Natural killer cell treated with Interleukin-12 subunit alpha and Interleukin-12 subunit beta and Interleukin-15 and Interleukin-18, amount 100 ng/mL, for 72 hours (primary cell): Measurements from ENCODE around the gene COX8C. TPM values are rescaled to one million over a fixed set of nuclear protein-coding genes. Genes with fewer than 3 reads are reported as not detected.

Experiments used
- ATAC-seq, 2 donors: fragments of 150-1000 bp; cut with Tn5 transposase in 1 of 2; sonication (Bioruptor Pico), chemical (Tn5 transposase) in 1 of 2; 2 replicates each; pipeline ENCODE4 v1.10.0; 2021
- DNase-seq: peaks from one replicate; pipeline ENCODE4 v3.0.0; 2022; ENCODE audit warnings: low spot score
- H3K27ac Mint-ChIP-seq, 2 donors: 1 replicate in 1 of 2; 2 replicates in 1 of 2; pipeline ENCODE4 v1.8.0; 2022; ENCODE audit warnings: mixed read lengths in 2 of 2, mild to moderate bottlenecking in 1 of 2, moderate library complexity in 1 of 2
- H3K27me3 Mint-ChIP-seq, 2 donors: 1 replicate in 1 of 2; 2 replicates in 1 of 2; pipeline ENCODE4 v1.8.0; 2022; ENCODE audit warnings: mixed read lengths in 2 of 2
- H3K36me3 Mint-ChIP-seq: one replicate; pipeline ENCODE4 v1.8.0; 2022; ENCODE audit warnings: mixed read lengths
- H3K4me1 Mint-ChIP-seq, 2 donors: 1 replicate in 1 of 2; 2 replicates in 1 of 2; pipeline ENCODE4 v1.8.0; 2022; ENCODE audit warnings: low read depth in 2 of 2, mixed read lengths in 2 of 2, mild to moderate bottlenecking in 1 of 2
- H3K4me3 Mint-ChIP-seq: one replicate; pipeline ENCODE4 v1.8.0; 2022; ENCODE audit warnings: mixed read lengths
- H3K9me3 Mint-ChIP-seq: 2 replicates; pipeline ENCODE4 v1.8.0; 2022; ENCODE audit warnings: mixed read lengths
- total RNA-seq, 2 donors: library from RNA; stranded (reverse); gene quantifications; one replicate each; pipeline ENCODE4 v1.2.3, GENCODE V29; 2022

COX8C gene
- total RNA-seq, 2 donors from 2014 or later = not detected

DNA sequence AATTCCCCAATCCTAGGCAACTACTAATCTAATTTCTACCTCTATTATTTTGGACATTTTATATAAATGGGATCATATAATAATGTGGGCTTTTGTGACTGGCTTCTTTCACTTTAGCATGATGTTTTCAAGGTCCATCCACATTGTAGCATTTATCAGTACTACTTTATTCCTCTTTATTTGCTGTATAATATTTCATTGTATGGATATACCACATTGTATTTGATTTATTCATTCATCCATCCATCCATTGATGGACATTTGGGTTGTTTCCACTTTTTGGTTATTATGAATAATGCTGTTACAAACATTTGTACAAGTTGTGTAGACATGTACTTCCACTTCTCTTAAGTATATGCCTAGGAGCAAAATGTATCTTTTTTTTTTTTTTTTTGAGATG lies 31.4 kb upstream of the COX8C start:
- DNase-seq (no peak), ATAC-seq (no peak)
- Mint-ChIP-seq H3K27me3 (no peaks in the 10 kb centered on the region), H3K9me3 (no peaks in the 10 kb centered on the region), H3K27ac (no peak overlapping the region), H3K4me1 (peaks cover 31 to 41% of the 10 kb centered on the region in 2 donors), H3K36me3 (no peaks in the 10 kb centered on the region), H3K4me3 (no peak overlapping the region)

- Mint-ChIP-seq H3K27me3 (no peaks in the 10 kb centered on the region), H3K36me3 (no peaks in the 10 kb centered on the region), H3K4me1 (peaks cover 31 to 45% of the 10 kb centered on the region in 2 donors), H3K4me3 (no peak overlapping the region), H3K9me3 (no peaks in the 10 kb centered on the region), H3K27ac (no peak overlapping the region)
- no peak for DNase-seq
- ATAC-seq = no peak
Measured at GRCh38 chr14:93316716-93317115, 30.3 kb upstream of the COX8C start.

DNA sequence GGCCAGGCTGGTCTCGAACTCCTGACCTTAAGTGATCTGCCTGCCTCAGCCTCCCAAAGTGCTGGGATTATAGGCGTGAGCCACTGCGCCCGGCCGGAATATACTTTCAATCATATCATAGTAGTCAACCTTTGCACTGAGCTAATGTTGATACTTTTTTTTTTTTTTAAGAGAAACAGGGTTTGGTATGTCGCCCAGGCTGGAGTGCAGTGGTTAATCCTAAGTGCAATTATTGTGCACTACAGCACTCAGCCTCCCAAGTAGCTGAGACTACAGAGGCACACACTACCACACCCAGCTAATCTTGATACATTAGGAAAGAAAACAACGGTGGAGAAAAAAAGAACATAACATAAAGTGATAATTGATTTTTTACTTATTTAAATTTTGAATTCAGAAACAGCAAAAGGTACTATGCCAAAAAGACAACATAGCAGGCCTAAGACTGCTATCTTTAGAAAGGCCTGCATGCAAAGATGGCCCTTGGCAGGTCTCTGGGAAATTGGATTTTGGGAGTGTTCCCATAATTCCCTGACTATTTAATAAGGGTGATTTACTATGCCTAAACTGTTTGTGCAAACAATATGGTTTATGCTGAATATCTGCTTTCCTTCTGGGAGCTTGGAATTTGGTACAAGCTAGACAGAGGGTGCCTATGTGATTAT lies 29.6 kb upstream of the COX8C start:
- H3K27ac Mint-ChIP-seq = no peak overlapping the region
- no peaks in the 10 kb centered on the region for H3K9me3 Mint-ChIP-seq
- ATAC-seq (no peak), DNase-seq (no peak)
- peaks cover 31 to 38% of the 10 kb centered on the region in 2 donors for H3K4me1 Mint-ChIP-seq
- H3K4me3 Mint-ChIP-seq = no peak overlapping the region
- no peaks in the 10 kb centered on the region for H3K36me3 Mint-ChIP-seq
- H3K27me3 Mint-ChIP-seq = no peaks in the 10 kb centered on the region

- H3K27me3 Mint-ChIP-seq = no peaks in the 10 kb centered on the region
- no peaks in the 10 kb centered on the region for H3K36me3 Mint-ChIP-seq
- DNase-seq (no peak), ATAC-seq (no peak)
- no peaks in the 10 kb centered on the region for H3K9me3 Mint-ChIP-seq
- no peak overlapping the region for H3K4me3 Mint-ChIP-seq
- peaks cover 31 to 38% of the 10 kb centered on the region in 2 donors for H3K4me1 Mint-ChIP-seq
- H3K27ac Mint-ChIP-seq = peak overlapping the region; percentile 13 to 40
Measured at GRCh38 chr14:93317875-93318807, 28.8 kb upstream of the COX8C start.

DNA sequence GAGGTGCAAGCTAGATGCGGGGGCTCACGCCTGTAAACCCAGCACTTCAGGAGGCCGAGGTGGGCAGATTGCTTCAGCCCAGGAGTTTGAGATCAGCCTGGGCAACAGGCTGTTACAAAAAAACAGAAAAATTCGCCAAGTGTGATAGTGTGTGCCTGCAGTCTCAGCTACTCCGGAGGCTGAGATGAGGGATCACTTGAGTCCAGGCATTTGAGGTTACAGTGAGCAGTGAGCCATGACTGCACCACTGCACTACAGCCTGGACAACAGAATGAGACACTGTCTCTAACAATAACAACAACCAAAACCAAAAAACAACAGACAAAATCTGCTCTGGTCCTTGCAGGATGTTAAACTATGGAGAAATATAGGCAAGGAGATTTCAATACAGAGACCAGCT lies 28.1 kb upstream of the COX8C start:
- H3K4me1 Mint-ChIP-seq = peaks cover 34 to 46% of the 10 kb centered on the region in 2 donors
- DNase-seq (no peak), ATAC-seq (no peak)
- no peaks in the 10 kb centered on the region for H3K9me3 Mint-ChIP-seq
- H3K27ac Mint-ChIP-seq = peak overlapping the region; percentile 4 to 13
- H3K36me3 Mint-ChIP-seq = no peaks in the 10 kb centered on the region
- H3K27me3 Mint-ChIP-seq = no peaks in the 10 kb centered on the region
- no peak overlapping the region for H3K4me3 Mint-ChIP-seq

GRCh38 chr14:93319494-93319893 lies 27.5 kb upstream of the COX8C start:
- Mint-ChIP-seq H3K36me3 (peaks cover 1% of the 10 kb centered on the region), H3K9me3 (no peaks in the 10 kb centered on the region), H3K4me3 (peak overlapping the region; percentile 1), H3K4me1 (peaks cover 36 to 47% of the 10 kb centered on the region in 2 donors), H3K27me3 (no peaks in the 10 kb centered on the region), H3K27ac (peak overlapping the region; percentile 4 to 22)
- ATAC-seq (no peak), DNase-seq (no peak)

- no peak for DNase-seq
- Mint-ChIP-seq H3K9me3 (no peaks in the 10 kb centered on the region), H3K27me3 (no peaks in the 10 kb centered on the region), H3K4me3 (peak overlapping the region; percentile 1), H3K4me1 (peaks cover 40 to 51% of the 10 kb centered on the region in 2 donors), H3K36me3 (peaks cover 5% of the 10 kb centered on the region), H3K27ac (peak overlapping the region; percentile 4 to 22)
- ATAC-seq = no peak
Measured at GRCh38 chr14:93319958-93320357, 27.0 kb upstream of the COX8C start.

DNA sequence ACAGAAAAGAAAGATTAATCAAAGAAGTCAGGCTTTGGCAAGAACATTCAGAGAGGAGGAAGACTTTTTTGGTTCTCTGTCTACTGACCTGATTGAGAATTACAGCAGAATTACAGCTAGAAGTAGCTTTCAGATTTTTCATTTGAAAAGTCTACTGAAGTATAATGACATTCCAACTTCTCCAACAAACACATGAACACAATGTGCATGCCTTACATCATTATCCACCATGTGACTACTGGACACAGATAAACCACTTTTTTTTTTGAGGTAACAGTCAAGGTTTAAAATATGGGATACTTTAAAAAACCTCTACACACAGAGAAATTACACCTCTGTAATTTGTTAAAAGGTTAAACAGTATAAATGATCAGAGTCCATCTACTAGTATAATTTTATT lies 26.5 kb upstream of the COX8C start:
- no peaks in the 10 kb centered on the region for H3K27me3 Mint-ChIP-seq
- no peaks in the 10 kb centered on the region for H3K9me3 Mint-ChIP-seq
- DNase-seq = no peak
- H3K4me3 Mint-ChIP-seq = no peak overlapping the region
- peaks cover 5% of the 10 kb centered on the region for H3K36me3 Mint-ChIP-seq
- H3K27ac Mint-ChIP-seq = peak overlapping the region; percentile 4 to 22
- H3K4me1 Mint-ChIP-seq = peaks cover 40 to 51% of the 10 kb centered on the region in 2 donors
- ATAC-seq = no peak

DNA sequence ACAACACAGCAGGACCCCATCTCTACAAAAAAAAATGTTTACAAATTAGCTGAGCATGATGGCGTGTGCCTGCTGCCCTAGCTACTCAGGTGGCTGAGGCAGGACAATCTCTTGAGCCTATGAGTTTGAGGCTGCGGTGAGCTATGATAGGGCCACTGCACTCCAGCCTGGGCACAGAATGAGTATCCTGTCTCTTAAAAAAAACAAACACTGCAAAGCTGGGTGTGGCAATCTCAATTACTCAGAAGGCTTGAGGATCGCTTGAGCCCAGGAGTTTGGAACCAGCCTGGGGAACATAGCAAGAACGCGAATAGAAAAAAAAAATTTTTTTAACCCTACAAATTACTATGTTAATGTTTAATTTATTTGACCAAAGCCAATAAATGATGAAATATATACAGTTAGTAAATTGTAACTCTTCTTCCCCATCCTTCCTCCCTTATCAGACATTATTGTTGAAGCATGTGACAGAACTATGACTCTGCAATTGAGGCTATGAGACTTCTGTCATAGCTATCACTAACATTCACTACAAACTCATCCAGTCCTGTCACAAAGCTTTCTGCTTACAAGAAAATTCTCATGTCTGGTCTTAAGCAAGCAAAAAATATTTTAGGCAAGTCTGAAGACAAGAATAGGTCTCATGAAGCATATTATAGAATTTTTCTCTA lies 23.9 kb upstream of the COX8C start:
- no peak for ATAC-seq
- no peak for DNase-seq
- Mint-ChIP-seq H3K36me3 (peaks cover 5% of the 10 kb centered on the region), H3K27ac (peak overlapping the region in 1 of 2 donors; percentile 14), H3K4me1 (peaks cover 41 to 50% of the 10 kb centered on the region in 2 donors), H3K9me3 (no peaks in the 10 kb centered on the region), H3K27me3 (no peaks in the 10 kb centered on the region), H3K4me3 (no peak overlapping the region)

DNA sequence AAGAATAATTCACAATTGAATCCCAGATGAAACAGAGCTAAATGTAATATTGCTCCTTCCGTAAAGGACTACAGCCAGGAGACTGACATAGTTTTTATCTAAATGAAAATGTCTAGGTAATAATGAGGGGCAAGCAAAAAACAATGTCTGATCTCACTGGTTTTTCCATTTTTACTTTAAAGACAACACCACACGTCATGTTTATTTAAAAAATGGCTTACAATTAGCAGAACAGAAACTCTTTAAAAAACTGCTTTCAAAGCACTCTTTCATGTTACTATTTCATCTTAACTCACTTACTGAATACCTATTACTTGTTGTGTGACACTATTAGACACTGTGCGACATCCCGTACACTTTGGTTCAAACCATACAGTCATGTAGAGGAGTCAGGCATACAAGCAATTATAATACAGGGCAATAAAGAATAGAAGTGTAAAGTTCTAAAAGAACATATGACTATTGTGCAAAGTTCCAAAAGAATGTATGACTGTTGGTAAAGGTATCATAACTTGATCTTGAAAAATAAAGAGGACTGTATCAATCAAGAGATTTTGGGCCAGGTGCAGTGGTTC lies 23.3 kb upstream of the COX8C start:
- H3K36me3 Mint-ChIP-seq = peaks cover 5% of the 10 kb centered on the region

GRCh38 chr14:93326196-93326595 lies 20.8 kb upstream of the COX8C start:
- peaks cover 31 to 45% of the 10 kb centered on the region in 2 donors for H3K4me1 Mint-ChIP-seq
- H3K9me3 Mint-ChIP-seq = no peaks in the 10 kb centered on the region

More for the DNA sequence above, 23.3 kb upstream of the COX8C start:
- Mint-ChIP-seq H3K4me3 (no peak overlapping the region), H3K4me1 (peaks cover 35 to 47% of the 10 kb centered on the region in 2 donors), H3K27ac (peak overlapping the region in 1 of 2 donors; percentile 14), H3K9me3 (no peaks in the 10 kb centered on the region), H3K27me3 (no peaks in the 10 kb centered on the region)
- ATAC-seq (no peak), DNase-seq (no peak)

GRCh38 chr14:93328546-93328945 lies 18.4 kb upstream of the COX8C start:
- Mint-ChIP-seq H3K4me1 (peaks cover 39 to 55% of the 10 kb centered on the region in 2 donors), H3K27ac (no peak overlapping the region), H3K27me3 (no peaks in the 10 kb centered on the region), H3K9me3 (no peaks in the 10 kb centered on the region), H3K36me3 (peaks cover 5% of the 10 kb centered on the region), H3K4me3 (no peak overlapping the region)
- ATAC-seq (no peak), DNase-seq (no peak)

More at GRCh38 chr14:93326196-93326595, 20.8 kb upstream of the COX8C start:
- no peak overlapping the region for H3K27ac Mint-ChIP-seq
- H3K27me3 Mint-ChIP-seq = no peaks in the 10 kb centered on the region
- H3K4me3 Mint-ChIP-seq = no peak overlapping the region
- no peak for ATAC-seq
- no peak for DNase-seq
- H3K36me3 Mint-ChIP-seq = peaks cover 5% of the 10 kb centered on the region

GRCh38 chr14:93329965-93330608 lies 16.9 kb upstream of the COX8C start:
- Mint-ChIP-seq H3K9me3 (no peaks in the 10 kb centered on the region), H3K27me3 (no peaks in the 10 kb centered on the region), H3K36me3 (no peaks in the 10 kb centered on the region), H3K4me3 (peak overlapping the region; percentile 94), H3K4me1 (peaks cover 40 to 56% of the 10 kb centered on the region in 2 donors), H3K27ac (peak overlapping the region; percentile 26 to 70)
- ATAC-seq = no peak
- no peak for DNase-seq
